ENCODE results near the gene PP2D1. TPM values are rescaled to one million over a fixed set of nuclear protein-coding genes. Genes with fewer than 3 reads are reported as not detected.

Gene PP2D1
- total RNA-seq, 1 experiment from 2014 or later, result not detected

DNA sequence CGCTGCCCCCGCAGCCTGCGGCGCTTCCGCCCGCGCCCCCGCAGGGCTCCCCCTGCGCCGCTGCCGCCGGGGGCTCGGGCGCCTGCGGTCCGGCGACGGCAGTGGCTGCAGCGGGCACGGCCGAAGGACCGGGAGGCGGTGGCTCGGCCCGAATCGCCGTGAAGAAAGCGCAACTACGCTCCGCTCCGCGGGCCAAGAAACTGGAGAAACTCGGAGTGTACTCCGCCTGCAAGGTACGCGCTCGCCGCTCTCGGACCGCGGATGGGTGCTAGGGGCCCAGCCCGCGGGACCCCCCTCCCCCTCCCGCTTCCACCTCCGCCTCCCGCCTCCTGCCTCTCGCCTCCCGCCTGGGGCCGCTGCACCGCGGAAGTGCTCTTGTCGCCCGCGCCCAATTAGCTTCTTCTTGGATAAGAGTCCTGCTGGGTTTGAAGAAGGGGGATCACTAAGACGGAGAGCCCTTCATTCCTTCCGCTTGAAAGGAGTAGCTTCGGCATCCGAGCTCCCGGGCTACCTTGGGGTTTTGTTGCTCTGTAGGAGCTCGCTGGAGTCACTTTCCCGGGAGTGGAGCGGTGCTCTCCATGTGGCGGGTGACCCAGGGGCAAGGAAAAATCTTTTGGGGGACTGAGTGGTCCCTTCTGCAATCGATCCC, 28.6 kb upstream of the PP2D1 start:
- peak; percentile 34 for DNase-seq (ENCODE audit: low read depth, low spot score)
- ChIA-PET RAD21 (ENCODE audit: low non-redundant PET in 1 of 2, low total read pairs in 2 of 2, uncharacterized antibody in 2 of 2, unreplicated experiment in 2 of 2) (interaction anchor here in 1 of 2 experiments (0.7 kb wide), 1 partner anchor 11 kb away, joined by 3 read pairs; no protein-coding TSS in a partner anchor), POLR2A (interaction anchor here (1.3 kb wide), 1 partner anchor 97 kb away, joined by 3 read pairs; no protein-coding TSS in a partner anchor), CTCF (interaction anchor here (1.6 kb wide), 1 partner anchor 11 kb away, joined by 3 read pairs; no protein-coding TSS in a partner anchor)
- H3K4me1 ChIP-seq (ENCODE audit: control insufficient read depth in 1 of 2, insufficient read depth in 2 of 2, low read length in 2 of 2), result peaks cover 8 to 20% of the 10 kb centered on the region in 2 experiments; a peak in 3 of 4 replicates
- no peaks in the 10 kb centered on the region for H3K9me3 ChIP-seq (ENCODE audit: control insufficient read depth in 1 of 2, insufficient read depth in 1 of 2, low read depth in 1 of 2, low read length in 2 of 2)
- peak overlapping the region; percentile 53; the same call in 1 of the 2 replicates for H3K27ac ChIP-seq (ENCODE audit: low read depth, low read length)
- BruUV-seq (replicated peaks), result no TSS peak
- H3K27me3 ChIP-seq (ENCODE audit: insufficient read depth, low read length), result no peaks in the 10 kb centered on the region
- peak overlapping the region; percentile 100 for H3K4me2 ChIP-seq (ENCODE audit: low read length)
- H2AFZ ChIP-seq (ENCODE audit: low read depth, low read length, poor library complexity, severe bottlenecking), result peak overlapping the region; percentile 97
- no peaks in the 10 kb centered on the region for H4K20me1 ChIP-seq (ENCODE audit: insufficient read depth)
- ATAC-seq, result peak; percentile 69
- peak overlapping the region; percentile 43 to 66 for H3K4me3 ChIP-seq (replicated peaks in 1 of 2; ENCODE audit: low read depth in 1 of 2, low read length in 2 of 2)
- intact Hi-C loops (cut with micrococcal nuclease), result loop anchor here (1.0 to 5.0 kb wide), 3 partner anchors 14 to 153 kb away; no protein-coding TSS in a partner anchor
- H3K9me2 ChIP-seq (ENCODE audit: insufficient read depth), result no peaks in the 10 kb centered on the region
- H3K9ac ChIP-seq (ENCODE audit: low read length), result peak overlapping the region; percentile 33; the same call in 1 of the 2 replicates
- H3K36me3 ChIP-seq (ENCODE audit: control insufficient read depth in 1 of 2, insufficient read depth in 2 of 2, low read length in 2 of 2), result no peaks in the 10 kb centered on the region
- H3K79me2 ChIP-seq (ENCODE audit: insufficient read depth, low read length), result no peaks in the 10 kb centered on the region
- no peak for TF ChIP-seq EZH2phosphoT487 (IDR thresholded peaks at IDR 0.05; ENCODE audit: borderline replicate concordance)
- no peak for TF ChIP-seq CEBPB (IDR thresholded peaks at IDR 0.05; ENCODE audit: low read depth)
- TF ChIP-seq ZNF274 (IDR thresholded peaks at IDR 0.05; ENCODE audit: low read depth, low read length), result no peak
- no peak for TF ChIP-seq ATF3 (IDR thresholded peaks at IDR 0.05)
- no peak for TF ChIP-seq EGR1 (IDR thresholded peaks at IDR 0.05; ENCODE audit: low read depth)
- no peak for TF ChIP-seq ZBTB33 (IDR thresholded peaks at IDR 0.05; ENCODE audit: extremely low read depth, insufficient replicate concordance, low read length)
- no peak for TF ChIP-seq CBX3 (IDR thresholded peaks at IDR 0.05; ENCODE audit: low read depth)
- no peak for TF ChIP-seq JUND (IDR thresholded peaks at IDR 0.05)
- TF ChIP-seq FOSL1 (IDR thresholded peaks at IDR 0.05; ENCODE audit: low read depth), result no peak
- TF ChIP-seq, protein P1, sequence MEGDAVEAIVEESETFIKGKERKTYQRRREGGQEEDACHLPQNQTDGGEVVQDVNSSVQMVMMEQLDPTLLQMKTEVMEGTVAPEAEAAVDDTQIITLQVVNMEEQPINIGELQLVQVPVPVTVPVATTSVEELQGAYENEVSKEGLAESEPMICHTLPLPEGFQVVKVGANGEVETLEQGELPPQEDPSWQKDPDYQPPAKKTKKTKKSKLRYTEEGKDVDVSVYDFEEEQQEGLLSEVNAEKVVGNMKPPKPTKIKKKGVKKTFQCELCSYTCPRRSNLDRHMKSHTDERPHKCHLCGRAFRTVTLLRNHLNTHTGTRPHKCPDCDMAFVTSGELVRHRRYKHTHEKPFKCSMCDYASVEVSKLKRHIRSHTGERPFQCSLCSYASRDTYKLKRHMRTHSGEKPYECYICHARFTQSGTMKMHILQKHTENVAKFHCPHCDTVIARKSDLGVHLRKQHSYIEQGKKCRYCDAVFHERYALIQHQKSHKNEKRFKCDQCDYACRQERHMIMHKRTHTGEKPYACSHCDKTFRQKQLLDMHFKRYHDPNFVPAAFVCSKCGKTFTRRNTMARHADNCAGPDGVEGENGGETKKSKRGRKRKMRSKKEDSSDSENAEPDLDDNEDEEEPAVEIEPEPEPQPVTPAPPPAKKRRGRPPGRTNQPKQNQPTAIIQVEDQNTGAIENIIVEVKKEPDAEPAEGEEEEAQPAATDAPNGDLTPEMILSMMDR (IDR thresholded peaks at IDR 0.05 in 2 of 3, conservative IDR thresholded peaks at IDR 0.05 in 1 of 3; ENCODE audit: borderline replicate concordance in 1 of 3, insufficient read depth in 1 of 3, low read depth in 2 of 3, low read length in 2 of 3), result 0 out of 6 replicates have a peak, but pooled peaks of 1 of the 3 experiments have one; percentile 6
- TF ChIP-seq POLR2A (IDR thresholded peaks at IDR 0.05; ENCODE audit: borderline replicate concordance, extremely low read depth, insufficient read depth, insufficient read length), result no peak
- no peak for TF ChIP-seq SP1 (IDR thresholded peaks at IDR 0.05; ENCODE audit: low read depth)
- TF ChIP-seq, protein P2, sequence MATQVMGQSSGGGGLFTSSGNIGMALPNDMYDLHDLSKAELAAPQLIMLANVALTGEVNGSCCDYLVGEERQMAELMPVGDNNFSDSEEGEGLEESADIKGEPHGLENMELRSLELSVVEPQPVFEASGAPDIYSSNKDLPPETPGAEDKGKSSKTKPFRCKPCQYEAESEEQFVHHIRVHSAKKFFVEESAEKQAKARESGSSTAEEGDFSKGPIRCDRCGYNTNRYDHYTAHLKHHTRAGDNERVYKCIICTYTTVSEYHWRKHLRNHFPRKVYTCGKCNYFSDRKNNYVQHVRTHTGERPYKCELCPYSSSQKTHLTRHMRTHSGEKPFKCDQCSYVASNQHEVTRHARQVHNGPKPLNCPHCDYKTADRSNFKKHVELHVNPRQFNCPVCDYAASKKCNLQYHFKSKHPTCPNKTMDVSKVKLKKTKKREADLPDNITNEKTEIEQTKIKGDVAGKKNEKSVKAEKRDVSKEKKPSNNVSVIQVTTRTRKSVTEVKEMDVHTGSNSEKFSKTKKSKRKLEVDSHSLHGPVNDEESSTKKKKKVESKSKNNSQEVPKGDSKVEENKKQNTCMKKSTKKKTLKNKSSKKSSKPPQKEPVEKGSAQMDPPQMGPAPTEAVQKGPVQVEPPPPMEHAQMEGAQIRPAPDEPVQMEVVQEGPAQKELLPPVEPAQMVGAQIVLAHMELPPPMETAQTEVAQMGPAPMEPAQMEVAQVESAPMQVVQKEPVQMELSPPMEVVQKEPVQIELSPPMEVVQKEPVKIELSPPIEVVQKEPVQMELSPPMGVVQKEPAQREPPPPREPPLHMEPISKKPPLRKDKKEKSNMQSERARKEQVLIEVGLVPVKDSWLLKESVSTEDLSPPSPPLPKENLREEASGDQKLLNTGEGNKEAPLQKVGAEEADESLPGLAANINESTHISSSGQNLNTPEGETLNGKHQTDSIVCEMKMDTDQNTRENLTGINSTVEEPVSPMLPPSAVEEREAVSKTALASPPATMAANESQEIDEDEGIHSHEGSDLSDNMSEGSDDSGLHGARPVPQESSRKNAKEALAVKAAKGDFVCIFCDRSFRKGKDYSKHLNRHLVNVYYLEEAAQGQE (IDR thresholded peaks at IDR 0.05; ENCODE audit: low read depth), result no peak
- 0 out of 2 replicates have a peak, but pooled peaks have one; percentile 6 for TF ChIP-seq RAD21 (IDR thresholded peaks at IDR 0.05; ENCODE audit: low read depth)
- TF ChIP-seq SIN3A (IDR thresholded peaks at IDR 0.05; ENCODE audit: low read depth), result 0 out of 2 replicates have a peak, but pooled peaks have one; percentile 14
- TF ChIP-seq, protein P3, sequence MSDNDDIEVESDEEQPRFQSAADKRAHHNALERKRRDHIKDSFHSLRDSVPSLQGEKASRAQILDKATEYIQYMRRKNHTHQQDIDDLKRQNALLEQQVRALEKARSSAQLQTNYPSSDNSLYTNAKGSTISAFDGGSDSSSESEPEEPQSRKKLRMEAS (IDR thresholded peaks at IDR 0.05), result no peak
- 0 out of 2 replicates have a peak, but pooled peaks have one; percentile 30 for TF ChIP-seq ZFX (IDR thresholded peaks at IDR 0.05)
- no peak for TF ChIP-seq YY1 (IDR thresholded peaks at IDR 0.05; ENCODE audit: extremely low read depth, insufficient replicate concordance, low read depth, low read length)
- TF ChIP-seq ELF1 (IDR thresholded peaks at IDR 0.05; ENCODE audit: borderline replicate concordance, low read depth), result peak; percentile 58
